Neural cell (in vitro differentiated cells): Measurements from ENCODE around the gene NUFIP1. TPM values are rescaled to one million over a fixed set of nuclear protein-coding genes. Genes with fewer than 3 reads are reported as not detected.

Experiments used
- H2AFZ ChIP-seq: fragments of 200-600, 300-800 bp; sonication (generic), shearing (Covaris generic); 2 replicates; pipeline ENCODE4 v1.6.0; 2014; ENCODE audit warnings: low read depth, mild to moderate bottlenecking, antibody characterized with exemption, low read length, moderate library complexity
- H3F3A ChIP-seq: fragments of 200-600 bp; shearing (Covaris generic); 2 replicates; pipeline ENCODE4 v1.6.1; 2016; ENCODE audit warnings: mild to moderate bottlenecking, moderate library complexity, mixed read lengths, antibody characterized with exemption, low read length; ENCODE audit not compliant: insufficient read depth, poor library complexity, severe bottlenecking
- H3K27ac ChIP-seq: fragments of 200-600, 300-800 bp; sonication (generic), shearing (Covaris generic); 2 replicates; pipeline ENCODE4 v1.5.1; 2014; ENCODE audit warnings: mild to moderate bottlenecking, low read length, moderate library complexity
- H3K27me3 ChIP-seq: fragments of 300-800, 200-600 bp; sonication (generic), shearing (Covaris generic); 2 replicates; pipeline ENCODE4 v1.6.0; 2014; ENCODE audit warnings: mild to moderate bottlenecking, low read depth, low read length, moderate library complexity; ENCODE audit not compliant: insufficient read depth
- H3K36me3 ChIP-seq: fragments of 300-800, 200-600 bp; sonication (generic), shearing (Covaris generic); 2 replicates; pipeline ENCODE4 v1.5.1; 2014; ENCODE audit warnings: mild to moderate bottlenecking, antibody characterized with exemption, low read length, moderate library complexity; ENCODE audit not compliant: insufficient read depth
- H3K4me2 ChIP-seq: fragments of 300-800, 200-600 bp; sonication (generic), shearing (Covaris generic); 2 replicates; pipeline ENCODE4 v1.6.0; 2014; ENCODE audit warnings: mild to moderate bottlenecking, low read length
- H3K4me3 ChIP-seq: fragments of 300-800, 200-600 bp; sonication (generic), shearing (Covaris generic); 2 replicates; pipeline ENCODE4 v1.5.1; 2014; ENCODE audit warnings: mild to moderate bottlenecking, low read length, moderate library complexity
- H3K79me2 ChIP-seq: fragments of 200-600 bp; shearing (Covaris generic); replicated peaks from 2 replicates; pipeline ENCODE4 v1.6.0; 2014; ENCODE audit warnings: mild to moderate bottlenecking, low read length, moderate library complexity; ENCODE audit not compliant: insufficient read depth
- H3K9ac ChIP-seq: fragments of 300-800, 200-600 bp; sonication (generic), shearing (Covaris generic); 2 replicates; pipeline ENCODE4 v1.6.1; 2016; ENCODE audit warnings: mild to moderate bottlenecking, low read length, mixed read lengths
- H3K9me2 ChIP-seq: fragments of 200-600 bp; shearing (Covaris generic); 2 replicates; pipeline ENCODE4 v1.6.1; 2016; ENCODE audit warnings: mild to moderate bottlenecking, low read length, mixed read lengths; ENCODE audit not compliant: insufficient read depth
- H3K9me3 ChIP-seq: fragments of 200-600, 300-800 bp; sonication (generic), shearing (Covaris generic); 2 replicates; pipeline ENCODE4 v1.6.1; 2016; ENCODE audit warnings: mild to moderate bottlenecking, mixed run types, low read length, moderate library complexity, mixed read lengths
- H4K20me1 ChIP-seq: fragments of 200-600 bp; shearing (Covaris generic); 2 replicates; pipeline ENCODE4 v1.6.1; 2016; ENCODE audit warnings: mild to moderate bottlenecking, mixed run types; ENCODE audit not compliant: insufficient read depth
- CTCF ChIP-seq: fragments of 450-650 bp; IDR thresholded peaks from 2 replicates; pipeline ENCODE4 v1.5.1; 2014; ENCODE audit warnings: antibody characterized with exemption, mild to moderate bottlenecking, moderate library complexity; ENCODE audit not compliant: poor library complexity, severe bottlenecking
- EP300 ChIP-seq: fragments of 450-650 bp; conservative IDR thresholded peaks from 2 replicates; pipeline ENCODE4 v1.6.1; 2014; ENCODE audit warnings: antibody characterized with exemption, mild to moderate bottlenecking, moderate library complexity; ENCODE audit not compliant: poor library complexity, severe bottlenecking
- EZH2 ChIP-seq: fragments of 200-600, 300-800 bp; shearing (Covaris generic), sonication (generic); IDR thresholded peaks from 2 replicates; pipeline ENCODE4 v1.6.1; 2014; ENCODE audit warnings: antibody characterized with exemption, low read length, borderline replicate concordance, mild to moderate bottlenecking; ENCODE audit not compliant: insufficient read depth, poor library complexity, severe bottlenecking
- MXI1 ChIP-seq: fragments of 450-650 bp; conservative IDR thresholded peaks from 2 replicates; pipeline ENCODE4 v1.6.1; 2014; ENCODE audit warnings: antibody characterized with exemption, mild to moderate bottlenecking; ENCODE audit not compliant: poor library complexity, severe bottlenecking
- POLR2AphosphoS5 ChIP-seq: IDR thresholded peaks from 2 replicates; pipeline ENCODE4 v1.6.1; 2012
- RAD21 ChIP-seq: fragments of 450-650 bp; conservative IDR thresholded peaks from 2 replicates; pipeline ENCODE4 v1.6.1; 2014; ENCODE audit warnings: antibody characterized with exemption, mild to moderate bottlenecking, moderate library complexity
- REST ChIP-seq: IDR thresholded peaks from 2 replicates; pipeline ENCODE4 v1.6.1; 2012; ENCODE audit warnings: borderline replicate concordance
- SMC3 ChIP-seq: fragments of 450-650 bp; conservative IDR thresholded peaks from 2 replicates; pipeline ENCODE4 v1.6.1; 2014; ENCODE audit warnings: antibody characterized with exemption, mild to moderate bottlenecking, moderate library complexity; ENCODE audit not compliant: poor library complexity
- TAF1 ChIP-seq: IDR thresholded peaks from 2 replicates; pipeline ENCODE4 v1.6.1; 2012; ENCODE audit warnings: low read depth
- polyA plus RNA-seq: library from polyadenylated mRNA; depleted of rRNA; stranded (reverse); fragments of >200 nt; gene quantifications from 2 replicates; pipeline ENCODE4 v1.2.3, GENCODE V29; 2014

NUFIP1 gene
- polyA plus RNA-seq, 1 donor from 2014 or later = 11.0 TPM

GRCh38 chr13:44903574-44903985, 85.7 kb downstream of the NUFIP1 start:
- no peaks in the 10 kb centered on the region for H3K27me3 ChIP-seq
- peak overlapping the region; percentile 63 for H3K27ac ChIP-seq
- no peaks in the 10 kb centered on the region for H3K36me3 ChIP-seq
- H2AFZ ChIP-seq = no peak overlapping the region
- peak overlapping the region; percentile 7 for H3K9ac ChIP-seq
- no peak for TF ChIP-seq EP300
- no peaks in the 10 kb centered on the region for H3F3A ChIP-seq
- H3K4me3 ChIP-seq = no peak overlapping the region
- no peak overlapping the region for H3K4me2 ChIP-seq
- no peaks in the 10 kb centered on the region for H3K79me2 ChIP-seq
- H3K9me3 ChIP-seq = no peaks in the 10 kb centered on the region
- no peaks in the 10 kb centered on the region for H3K9me2 ChIP-seq
- no peaks in the 10 kb centered on the region for H4K20me1 ChIP-seq

- Histone ChIP-seq H3K36me3 (no peaks in the 10 kb centered on the region), H3K4me3 (peak overlapping the region; percentile 0), H3K27ac (peak overlapping the region; percentile 63), H3F3A (no peaks in the 10 kb centered on the region), H3K9ac (no peak overlapping the region), H3K9me2 (no peaks in the 10 kb centered on the region), H3K4me2 (no peak overlapping the region), H3K79me2 (no peaks in the 10 kb centered on the region), H3K9me3 (no peaks in the 10 kb centered on the region), H2AFZ (no peak overlapping the region), H3K27me3 (no peaks in the 10 kb centered on the region), H4K20me1 (no peaks in the 10 kb centered on the region)
- TF ChIP-seq SMC3 (no peak), EZH2 (no peak), EP300 (peak; percentile 76), REST (peak; percentile 11), POLR2AphosphoS5 (no peak), RAD21 (no peak), MXI1 (no peak), TAF1 (no peak), CTCF (no peak)
Observed at GRCh38 chr13:44902738-44903137, 86.5 kb downstream of the NUFIP1 start.

GRCh38 chr13:44899967-44900366, 89.3 kb downstream of the NUFIP1 start:
- H3K9ac ChIP-seq = no peak overlapping the region
- no peak overlapping the region for H3K4me2 ChIP-seq
- H3K9me2 ChIP-seq = no peaks in the 10 kb centered on the region
- TF ChIP-seq EZH2 (no peak), SMC3 (no peak), TAF1 (no peak), MXI1 (no peak), RAD21 (no peak), POLR2AphosphoS5 (no peak), REST (no peak), EP300 (no peak), CTCF (no peak)
- no peaks in the 10 kb centered on the region for H3K36me3 ChIP-seq
- H3K27ac ChIP-seq = no peak overlapping the region
- H3K4me3 ChIP-seq = no peak overlapping the region
- no peaks in the 10 kb centered on the region for H3F3A ChIP-seq
- H2AFZ ChIP-seq = no peak overlapping the region
- no peaks in the 10 kb centered on the region for H4K20me1 ChIP-seq
- H3K9me3 ChIP-seq = no peaks in the 10 kb centered on the region
- H3K27me3 ChIP-seq = no peaks in the 10 kb centered on the region
- no peaks in the 10 kb centered on the region for H3K79me2 ChIP-seq
